H9 (cell line): Measurements from ENCODE around the gene BRCC3. TPM values are rescaled to one million over a fixed set of nuclear protein-coding genes. Genes with fewer than 3 reads are reported as not detected.
"Not testable (repeated sequence)": the region's sequence is repeated elsewhere in the genome, so short reads cannot be mapped to it uniquely, and the experiment has no call there.

Source experiments
- DNase-seq: peaks from one replicate; pipeline ENCODE4 v3.0.0-alpha.2; 2017
- H2AFZ ChIP-seq: one replicate; pipeline ENCODE4 v1.6.1; 2013; ENCODE audit warnings: mild to moderate bottlenecking, low read length, control low read depth, moderate library complexity
- H2AK5ac ChIP-seq: 2 replicates; pipeline ENCODE4 v1.6.1; 2013; ENCODE audit warnings: low read length, control low read depth, mixed read lengths; ENCODE audit not compliant: insufficient read length
- H2BK120ac ChIP-seq: one replicate; pipeline ENCODE4 v1.6.1; 2013; ENCODE audit warnings: low read depth, mild to moderate bottlenecking, low read length, control low read depth, inconsistent platforms; ENCODE audit not compliant: poor library complexity, severe bottlenecking
- H2BK12ac ChIP-seq: 2 replicates; pipeline ENCODE4 v1.6.1; 2013; ENCODE audit warnings: low read length, control low read depth, mixed read lengths, low read depth; ENCODE audit not compliant: insufficient read length
- H2BK15ac ChIP-seq: 2 replicates; pipeline ENCODE4 v1.6.1; 2013; ENCODE audit warnings: low read depth, low read length, control low read depth
- H2BK20ac ChIP-seq: one replicate; pipeline ENCODE4 v1.6.1; 2013; ENCODE audit warnings: low read depth, mild to moderate bottlenecking, low read length, control low read depth, inconsistent platforms; ENCODE audit not compliant: poor library complexity, severe bottlenecking
- H2BK5ac ChIP-seq: 2 replicates; pipeline ENCODE4 v1.6.1; 2013; ENCODE audit warnings: low read length, control low read depth, mixed read lengths; ENCODE audit not compliant: insufficient read length
- H3K14ac ChIP-seq: 2 replicates; pipeline ENCODE4 v1.6.1; 2013; ENCODE audit warnings: low read length, control low read depth; ENCODE audit not compliant: insufficient read depth
- H3K18ac ChIP-seq: 2 replicates; pipeline ENCODE4 v1.6.1; 2013; ENCODE audit warnings: low read depth, mild to moderate bottlenecking, mixed read lengths, low read length, control low read depth; ENCODE audit not compliant: insufficient read length
- H3K23ac ChIP-seq: 2 replicates; pipeline ENCODE4 v1.6.1; 2013; ENCODE audit warnings: low read length, control low read depth, mixed read lengths, low read depth; ENCODE audit not compliant: insufficient read length
- H3K23me2 ChIP-seq: 2 replicates; pipeline ENCODE4 v1.6.1; 2013; ENCODE audit warnings: low read depth, mild to moderate bottlenecking, mixed read lengths, low read length, control low read depth; ENCODE audit not compliant: insufficient read length, poor library complexity, severe bottlenecking
- H3K27ac ChIP-seq: 2 replicates; pipeline ENCODE4 v1.5.1; 2013; ENCODE audit warnings: low read length, control low read depth, mixed read lengths, low read depth; ENCODE audit not compliant: insufficient read length
- H3K27me3 ChIP-seq: 2 replicates; pipeline ENCODE4 v1.6.1; 2013; ENCODE audit warnings: low read length, control low read depth, inconsistent platforms; ENCODE audit not compliant: insufficient read depth
- H3K4ac ChIP-seq: 2 replicates; pipeline ENCODE4 v1.6.1; 2013; ENCODE audit warnings: low read depth, mild to moderate bottlenecking, control low read depth, inconsistent platforms, low read length, moderate library complexity
- H3K4me1 ChIP-seq: 2 replicates; pipeline ENCODE4 v1.6.1; 2013; ENCODE audit warnings: low read length, control low read depth, inconsistent platforms; ENCODE audit not compliant: insufficient read depth
- H3K4me2 ChIP-seq: 2 replicates; pipeline ENCODE4 v1.6.1; 2013; ENCODE audit warnings: low read length, control low read depth, mixed read lengths; ENCODE audit not compliant: insufficient read length, insufficient read depth
- H3K56ac ChIP-seq: 2 replicates; pipeline ENCODE4 v1.6.1; 2013; ENCODE audit warnings: low read depth, mild to moderate bottlenecking, mixed read lengths, low read length, control low read depth; ENCODE audit not compliant: insufficient read length
- H3K79me1 ChIP-seq: 2 replicates; pipeline ENCODE4 v1.6.1; 2013; ENCODE audit warnings: low read depth, mild to moderate bottlenecking, moderate library complexity, low read length, control low read depth, inconsistent platforms; ENCODE audit not compliant: insufficient read depth, poor library complexity, severe bottlenecking
- H3K79me2 ChIP-seq: 2 replicates; pipeline ENCODE4 v1.6.1; 2013; ENCODE audit warnings: low read length, control low read depth, inconsistent platforms; ENCODE audit not compliant: insufficient read depth
- H3K9ac ChIP-seq: 2 replicates; pipeline ENCODE4 v1.6.1; 2013; ENCODE audit warnings: low read length, control low read depth, mixed read lengths; ENCODE audit not compliant: insufficient read length; ENCODE audit errors: extremely low read depth
- H3K9me3 ChIP-seq: one replicate; pipeline ENCODE4 v1.6.1; 2013; ENCODE audit warnings: low read depth, low read length, inconsistent platforms; ENCODE audit not compliant: control insufficient read depth
- H3T11ph ChIP-seq: one replicate; pipeline ENCODE4 v1.6.1; 2013; ENCODE audit warnings: mild to moderate bottlenecking, low read length, control low read depth, inconsistent platforms
- H4K20me1 ChIP-seq: one replicate; pipeline ENCODE4 v1.6.1; 2013; ENCODE audit not compliant: control insufficient read depth, insufficient read length, insufficient read depth
- H4K5ac ChIP-seq: 2 replicates; pipeline ENCODE4 v1.6.1; 2013; ENCODE audit warnings: low read depth, mild to moderate bottlenecking, mixed read lengths, low read length, control low read depth; ENCODE audit not compliant: insufficient read length
- H4K8ac ChIP-seq: replicated peaks from 2 replicates; pipeline ENCODE4 v1.6.1; 2013; ENCODE audit warnings: low read length, control low read depth, mixed read lengths, low read depth; ENCODE audit not compliant: insufficient read length
- H4K91ac ChIP-seq: 2 replicates; pipeline ENCODE4 v1.6.1; 2013; ENCODE audit warnings: low read depth, mild to moderate bottlenecking, moderate library complexity, mixed read lengths, low read length, control low read depth; ENCODE audit not compliant: insufficient read length
- H3K27ac Mint-ChIP-seq, 3 experiments: 2 replicates in 2 of 3; 3 replicates in 1 of 3; pipeline ENCODE4 v1.8.0; 2020 to 2021; ENCODE audit warnings: mixed read lengths in 3 of 3, mild to moderate bottlenecking in 1 of 3, moderate library complexity in 1 of 3
- H3K27me3 Mint-ChIP-seq: 2 replicates; pipeline ENCODE4 v1.8.0; 2021; ENCODE audit warnings: low read depth, mild to moderate bottlenecking, moderate library complexity, mixed read lengths
- H3K36me3 Mint-ChIP-seq, 3 experiments: 2 replicates in 2 of 3; 3 replicates in 1 of 3; pipeline ENCODE4 v1.8.0; 2020 to 2021; ENCODE audit warnings: low read depth in 3 of 3, mixed read lengths in 3 of 3; ENCODE audit not compliant: insufficient read depth in 1 of 3
- H3K4me1 Mint-ChIP-seq, 2 experiments: 2 replicates each; pipeline ENCODE4 v1.8.0; 2020; ENCODE audit warnings: mixed read lengths in 2 of 2
- H3K4me3 Mint-ChIP-seq, 2 experiments: 2 replicates in 1 of 2; 3 replicates in 1 of 2; pipeline ENCODE4 v1.8.0; 2020 to 2021; ENCODE audit warnings: mild to moderate bottlenecking in 2 of 2, mixed read lengths in 2 of 2, moderate library complexity in 1 of 2
- H3K9me3 Mint-ChIP-seq, 2 experiments: 2 replicates in 1 of 2; 3 replicates in 1 of 2; pipeline ENCODE4 v1.8.0; 2020; ENCODE audit warnings: mild to moderate bottlenecking in 2 of 2, mixed read lengths in 2 of 2, moderate library complexity in 1 of 2
- WGBS: extraction: QIAGEN DNeasy Blood & Tissue Kit; methylation state at CpG from one replicate; pipeline ENCODE4 v1.1.7; 2013; ENCODE audit warnings: missing lambda C conversion rate, low lambda C conversion rate, mixed read lengths; ENCODE audit not compliant: insufficient read length; ENCODE audit errors: extremely low coverage; 5-methylcytosine and 5-hydroxymethylcytosine counted together
- total RNA-seq: library from RNA; stranded (reverse); gene quantifications from 2 replicates; pipeline ENCODE4 v1.2.1, GENCODE V29; 2021
- TF ChIP-seq, protein P1 (sequence below): fragments of 200-600 bp; sonication (generic); conservative IDR thresholded peaks from 3 replicates; pipeline ENCODE4 v1.8.0; 2021; ENCODE audit warnings: antibody characterized with exemption, mild to moderate bottlenecking

The BRCC3 gene
- total RNA-seq, 1 experiment from 2014 or later, result 27.3 TPM

DNA sequence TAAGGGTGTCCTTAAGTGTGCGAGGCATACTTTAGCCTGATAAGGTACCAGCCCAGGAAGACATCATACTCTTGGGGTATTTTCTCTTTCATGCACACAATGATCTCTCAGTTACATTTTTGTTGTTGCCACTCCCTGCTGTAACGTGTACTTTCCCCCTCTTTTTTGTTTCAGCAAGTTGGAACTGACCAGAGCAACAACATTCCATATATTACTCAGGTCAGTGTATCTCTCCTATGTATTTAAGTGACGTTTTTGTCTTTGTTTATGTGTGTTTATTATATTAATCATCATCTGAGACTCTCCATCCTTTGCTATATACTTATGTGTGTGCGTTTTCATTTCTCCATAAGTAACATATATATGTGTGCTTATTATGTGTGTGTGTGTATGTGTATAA, 73.6 kb downstream of the BRCC3 start:
- Mint-ChIP-seq H3K9me3 (peaks cover 48 to 50% of the 10 kb centered on the region in 2 experiments), H3K27me3 (peaks cover 4% of the 10 kb centered on the region), H3K4me3 (no peak overlapping the region), H3K36me3 (no peaks in the 10 kb centered on the region; a peak in 1 of 7 replicates), H3K27ac (no peak overlapping the region), H3K4me1 (no peaks in the 10 kb centered on the region; a peak in 1 of 4 replicates)
- Histone ChIP-seq H2BK12ac (no peak overlapping the region), H3K23ac (no peak overlapping the region), H4K20me1 (no peaks in the 10 kb centered on the region), H3T11ph (no peak overlapping the region), H3K4ac (no peak overlapping the region), H3K79me1 (no peaks in the 10 kb centered on the region), H3K23me2 (no peaks in the 10 kb centered on the region), H3K9ac (no peak overlapping the region), H2BK20ac (no peak overlapping the region), H4K91ac (no peak overlapping the region), H2BK120ac (no peak overlapping the region), H2AFZ (no peak overlapping the region), H3K27ac (no peak overlapping the region), H3K9me3 (peaks cover 23% of the 10 kb centered on the region), H2BK15ac (no peak overlapping the region), H4K5ac (no peak overlapping the region), H3K14ac (no peak overlapping the region), H3K56ac (no peak overlapping the region), H3K27me3 (no peaks in the 10 kb centered on the region), H3K4me2 (no peak overlapping the region), H3K18ac (no peak overlapping the region), H2AK5ac (no peak overlapping the region), H4K8ac (no peak overlapping the region), H3K79me2 (no peaks in the 10 kb centered on the region), H2BK5ac (no peak overlapping the region), H3K4me1 (no peaks in the 10 kb centered on the region; the same call in 1 of the 2 replicates)
- DNase-seq, result no peak
- TF ChIP-seq, protein P1, sequence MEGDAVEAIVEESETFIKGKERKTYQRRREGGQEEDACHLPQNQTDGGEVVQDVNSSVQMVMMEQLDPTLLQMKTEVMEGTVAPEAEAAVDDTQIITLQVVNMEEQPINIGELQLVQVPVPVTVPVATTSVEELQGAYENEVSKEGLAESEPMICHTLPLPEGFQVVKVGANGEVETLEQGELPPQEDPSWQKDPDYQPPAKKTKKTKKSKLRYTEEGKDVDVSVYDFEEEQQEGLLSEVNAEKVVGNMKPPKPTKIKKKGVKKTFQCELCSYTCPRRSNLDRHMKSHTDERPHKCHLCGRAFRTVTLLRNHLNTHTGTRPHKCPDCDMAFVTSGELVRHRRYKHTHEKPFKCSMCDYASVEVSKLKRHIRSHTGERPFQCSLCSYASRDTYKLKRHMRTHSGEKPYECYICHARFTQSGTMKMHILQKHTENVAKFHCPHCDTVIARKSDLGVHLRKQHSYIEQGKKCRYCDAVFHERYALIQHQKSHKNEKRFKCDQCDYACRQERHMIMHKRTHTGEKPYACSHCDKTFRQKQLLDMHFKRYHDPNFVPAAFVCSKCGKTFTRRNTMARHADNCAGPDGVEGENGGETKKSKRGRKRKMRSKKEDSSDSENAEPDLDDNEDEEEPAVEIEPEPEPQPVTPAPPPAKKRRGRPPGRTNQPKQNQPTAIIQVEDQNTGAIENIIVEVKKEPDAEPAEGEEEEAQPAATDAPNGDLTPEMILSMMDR, result no peak
- no CpG with 5 or more reads among the region's 4 CpGs for WGBS

GRCh38 chrX:155147612-155148011, 76.3 kb downstream of the BRCC3 start:
- H3K23ac ChIP-seq, H3K27me3 ChIP-seq: not testable (repeated sequence)

More at GRCh38 chrX:155147612-155148011, 76.3 kb downstream of the BRCC3 start:
- H3K9ac ChIP-seq, H3K23me2 ChIP-seq, H3K36me3 Mint-ChIP-seq, H2BK120ac ChIP-seq, H3K14ac ChIP-seq, H2AFZ ChIP-seq, H3K4me1 Mint-ChIP-seq, H3K4me1 ChIP-seq, H4K91ac ChIP-seq, H3K27ac ChIP-seq, H3K27ac Mint-ChIP-seq, H4K20me1 ChIP-seq, H4K8ac ChIP-seq, H2BK15ac ChIP-seq, H3K4me3 Mint-ChIP-seq, H3K4me2 ChIP-seq, H2AK5ac ChIP-seq, H3T11ph ChIP-seq, H3K79me2 ChIP-seq, H2BK5ac ChIP-seq, H3K4ac ChIP-seq, H2BK20ac ChIP-seq, H3K18ac ChIP-seq, H3K56ac ChIP-seq, H3K27me3 Mint-ChIP-seq, H2BK12ac ChIP-seq, DNase-seq, H3K79me1 ChIP-seq, H4K5ac ChIP-seq: not testable (repeated sequence)
- H3K9me3 ChIP-seq, result peaks cover 23% of the 10 kb centered on the region
- H3K9me3 Mint-ChIP-seq, result peaks cover 67 to 68% of the 10 kb centered on the region in 2 experiments
- no CpG with 5 or more reads among the region's 6 CpGs for WGBS
